GM10266 (cell line): ENCODE measurements around the gene SSH2.
"Not testable (repeated sequence)": the region's sequence is repeated elsewhere in the genome, so short reads cannot be mapped to it uniquely, and the experiment has no call there.

Experiments used
- DNase-seq: peaks from one replicate; pipeline ENCODE4 v3.0.0; 2012; ENCODE audit errors: extremely low spot score
- CTCF ChIP-seq: IDR thresholded peaks from 2 replicates; pipeline ENCODE4 v1.5.1; 2012; ENCODE audit warnings: mild to moderate bottlenecking, low read depth; ENCODE audit not compliant: control insufficient read depth, insufficient read depth; ENCODE audit errors: missing control alignments

SSH2 gene

DNA sequence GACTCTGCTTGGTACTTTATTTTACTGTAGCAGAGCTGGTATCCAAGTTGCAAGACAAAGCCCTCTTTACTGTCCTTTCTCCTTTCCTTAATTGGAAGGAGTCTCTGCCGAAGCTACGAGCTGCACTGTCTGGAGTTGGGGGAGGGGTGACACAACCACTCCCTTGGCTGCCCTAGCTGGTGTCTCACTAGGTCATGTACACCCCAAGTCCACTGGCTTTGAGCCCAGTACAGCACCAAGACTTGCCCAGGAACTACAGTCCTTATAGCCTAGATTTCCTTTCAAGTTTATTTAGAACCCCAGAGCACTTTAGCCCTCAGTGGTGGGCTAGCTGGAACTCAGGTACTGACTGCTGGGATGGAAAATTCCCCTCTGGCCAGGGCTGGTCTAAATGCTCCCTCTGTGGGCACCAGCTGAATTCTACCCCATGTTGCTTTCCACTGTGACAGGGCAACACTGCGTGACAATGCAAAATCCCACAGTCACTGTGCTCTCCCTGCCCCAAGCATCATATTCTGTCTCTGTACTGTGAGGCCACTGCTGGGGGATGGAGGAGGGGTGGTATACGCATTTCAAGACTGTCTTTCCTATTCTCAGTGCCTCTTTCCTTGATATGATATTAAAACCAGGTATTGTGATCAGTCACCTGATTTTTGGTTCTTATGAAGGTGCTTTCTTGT lies 29.8 kb upstream of the SSH2 start:
- TF ChIP-seq CTCF: no peak
- no peak for DNase-seq

DNA sequence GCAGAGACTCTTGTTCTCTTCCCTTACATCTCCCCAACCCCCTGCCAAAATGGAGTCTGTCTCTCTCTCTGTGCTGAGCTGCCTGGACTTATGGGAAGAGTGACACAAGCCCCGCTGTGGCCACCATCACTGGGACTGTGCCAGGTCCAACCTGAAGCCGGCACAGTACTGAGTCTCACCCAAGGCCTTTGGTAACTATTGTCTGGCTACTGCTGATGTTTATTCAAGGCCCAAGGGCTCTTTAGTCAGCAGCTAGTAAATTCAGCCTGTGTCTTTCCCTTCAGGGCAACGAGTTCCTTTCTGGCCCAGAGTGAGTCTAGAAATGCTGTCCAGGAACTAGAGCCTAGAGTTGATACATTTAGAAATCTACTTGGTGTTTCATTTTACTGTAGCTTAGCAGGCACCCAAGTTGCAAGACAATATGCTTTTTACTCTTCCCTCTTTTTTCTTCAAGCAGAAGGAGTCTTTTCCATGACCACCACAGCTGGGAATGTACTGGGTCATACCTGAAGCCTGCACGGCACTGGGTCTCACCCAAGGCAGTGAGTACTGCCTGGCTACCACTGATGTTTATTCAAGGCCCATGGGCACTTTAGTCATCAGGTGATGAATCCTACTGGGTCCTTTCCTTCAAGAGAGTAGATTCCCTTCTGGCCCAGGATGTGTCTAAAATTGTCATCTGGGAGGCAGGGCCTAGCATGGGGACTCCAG lies 29.1 kb upstream of the SSH2 start:
- no peak for DNase-seq
- TF ChIP-seq CTCF: no peak

GRCh38 chr17:29957488-29957887 lies 27.5 kb upstream of the SSH2 start:
- DNase-seq: not testable (repeated sequence)

DNA sequence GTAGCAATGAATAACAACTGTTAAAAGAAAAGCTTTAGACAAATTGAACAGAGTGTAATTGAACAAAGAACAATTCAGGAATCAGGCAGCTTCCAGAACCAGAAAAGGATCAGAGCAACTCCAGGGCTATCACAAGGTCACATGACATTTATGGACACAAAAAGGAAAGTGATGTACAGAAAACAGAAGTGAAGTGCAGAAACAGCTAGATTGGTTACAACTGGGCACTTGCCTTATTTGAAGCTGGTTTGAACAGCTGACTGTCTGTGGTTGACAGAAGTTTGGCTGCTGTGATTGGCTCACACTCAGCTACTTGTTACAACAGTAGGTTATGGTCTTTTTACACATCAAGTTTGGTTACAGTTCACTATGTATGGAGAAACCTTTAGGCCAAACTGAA lies 26.2 kb upstream of the SSH2 start:
- no peak for DNase-seq
- no peak for TF ChIP-seq CTCF

- no peak for TF ChIP-seq CTCF
- no peak for DNase-seq
These were observed 24.4 kb upstream of the SSH2 start for GRCh38 chr17:29954405-29954804.

DNA sequence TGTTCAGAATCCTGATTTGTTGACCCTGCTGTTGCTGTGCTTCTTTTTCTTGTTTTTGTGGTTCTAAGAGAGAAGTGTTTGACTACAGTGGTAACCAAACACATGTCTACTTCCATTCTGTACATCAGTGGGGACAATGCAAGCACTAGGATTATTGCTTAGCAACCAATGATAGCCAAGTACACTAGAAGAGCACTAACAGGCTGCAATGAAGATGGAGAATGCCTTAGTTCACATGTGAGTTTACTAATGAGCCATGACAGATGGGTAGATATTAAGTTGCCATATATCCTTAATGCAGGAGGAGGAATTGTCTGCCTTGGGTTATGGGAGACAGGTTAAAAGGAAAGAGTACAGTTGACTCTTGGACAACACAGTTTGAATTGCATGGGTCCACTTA lies 19.7 kb upstream of the SSH2 start:
- DNase-seq: no peak

GRCh38 chr17:29948448-29949215 lies 18.6 kb upstream of the SSH2 start:
- no peak for DNase-seq
- TF ChIP-seq CTCF: no peak

More for the DNA sequence above, 19.7 kb upstream of the SSH2 start:
- TF ChIP-seq CTCF: no peak
